B cell (primary cell): ENCODE results near the gene TSKU. TPM values are rescaled to one million over a fixed set of nuclear protein-coding genes. Genes with fewer than 3 reads are reported as not detected.

Experiments used
- ATAC-seq: fragments of 200-7000 bp; cut with Tn5 transposase; one replicate; pipeline ENCODE4 v1.10.0; 2021; ENCODE audit warnings: low read depth, mild to moderate bottlenecking, moderate number of reproducible peaks, moderate library complexity
- CTCF ChIA-PET: fragments of 350-600 bp; sonication (Branson Sonifier 250); formaldehyde crosslinking; loops from one replicate; lab custom pipeline; 2021; ENCODE audit warnings: antibody characterized with exemption, inconsistent platforms; lab: Charles Lee
- POLR2A ChIA-PET: fragments of 350-600 bp; sonication (Branson Sonifier 250); formaldehyde crosslinking; loops from one replicate; lab custom pipeline; 2021; ENCODE audit warnings: antibody characterized with exemption; lab: Charles Lee
- DNase-seq: peaks from one replicate; pipeline ENCODE4 v3.0.0; 2013
- H2AFZ ChIP-seq: 2 replicates; pipeline ENCODE4 v1.6.1; 2012; ENCODE audit warnings: mild to moderate bottlenecking, low read depth, low read length; ENCODE audit not compliant: insufficient read depth, poor library complexity, severe bottlenecking
- H3K27ac ChIP-seq, 2 donors: 1 replicate in 1 of 2; 2 replicates in 1 of 2; pipeline ENCODE4 v1.5.1; 2012 to 2013; ENCODE audit warnings: low read length in 2 of 2, mild to moderate bottlenecking in 2 of 2, moderate library complexity in 1 of 2
- H3K27me3 ChIP-seq, 4 experiments: fragments of 200-600 bp in 1 of 4; sonication (generic) in 1 of 4; replicated peaks in 1 of 4; 1 replicate in 2 of 4; 2 replicates in 2 of 4; pipeline versions ENCODE4 v1.6.1 to v1.7.0; 2013 to 2016; ENCODE audit warnings: low read length in 3 of 4, mild to moderate bottlenecking in 2 of 4, mixed read lengths in 1 of 4, moderate library complexity in 1 of 4; ENCODE audit not compliant: insufficient read depth in 4 of 4, control insufficient read depth in 3 of 4; ENCODE audit errors: control extremely low read depth in 1 of 4
- H3K36me3 ChIP-seq, 2 experiments: replicated peaks in 1 of 2; 1 replicate in 1 of 2; 2 replicates in 1 of 2; pipeline versions ENCODE4 v1.6.1 to v1.7.1; 2013; ENCODE audit warnings: low read length in 1 of 2; ENCODE audit not compliant: insufficient read depth in 2 of 2, control insufficient read depth in 1 of 2; ENCODE audit errors: control extremely low read depth in 1 of 2, extremely low read depth in 1 of 2
- H3K4me1 ChIP-seq, 2 donors: fragments of 200-600 bp in 1 of 2; sonication (generic) in 1 of 2; 1 replicate in 1 of 2; 2 replicates in 1 of 2; pipeline versions ENCODE4 v1.5.1 to v1.6.1; 2013 to 2017; ENCODE audit warnings: low read length in 2 of 2; ENCODE audit not compliant: control insufficient read depth in 2 of 2, insufficient read depth in 2 of 2
- H3K4me2 ChIP-seq: replicated peaks from 2 replicates; pipeline ENCODE3; 2012; ENCODE audit warnings: mild to moderate bottlenecking, low read depth, low read length; ENCODE audit not compliant: poor library complexity, severe bottlenecking
- H3K4me3 ChIP-seq, 5 experiments: fragments of 200-600 bp in 1 of 5; sonication (generic) in 1 of 5; 1 replicate in 3 of 5; 2 replicates in 2 of 5; pipeline versions ENCODE4 v1.5.1 to v1.7.0; 2011 to 2016; ENCODE audit warnings: low read length in 4 of 5, mild to moderate bottlenecking in 4 of 5, low read depth in 2 of 5, control low read depth in 1 of 5, moderate library complexity in 1 of 5; ENCODE audit not compliant: insufficient read depth in 1 of 5; ENCODE audit errors: control extremely low read depth in 1 of 5, extremely low read depth in 1 of 5
- H3K79me2 ChIP-seq: fragments of 200-600 bp; sonication (generic); one replicate; pipeline ENCODE4 v1.6.0; 2016; ENCODE audit warnings: low read length; ENCODE audit not compliant: control insufficient read depth, insufficient read depth
- H3K9ac ChIP-seq: fragments of 200-600 bp; sonication (generic); 2 replicates; pipeline ENCODE4 v1.6.1; 2017; ENCODE audit warnings: mild to moderate bottlenecking, low read length, moderate library complexity
- H3K9me3 ChIP-seq, 3 donors: one replicate each; pipeline versions ENCODE4 v1.6.1 to v1.7.1; 2013; ENCODE audit warnings: low read length in 2 of 3; ENCODE audit not compliant: control insufficient read depth in 2 of 3, insufficient read depth in 1 of 3; ENCODE audit errors: control extremely low read depth in 1 of 3
- H4K20me1 ChIP-seq: 2 replicates; pipeline ENCODE4 v1.6.0; 2012; ENCODE audit warnings: mild to moderate bottlenecking, low read length; ENCODE audit not compliant: insufficient read depth, control insufficient read depth, poor library complexity, severe bottlenecking
- H3K27ac Mint-ChIP-seq: one replicate; pipeline ENCODE4 v1.8.0; 2021; ENCODE audit warnings: mixed read lengths
- H3K27me3 Mint-ChIP-seq: one replicate; pipeline ENCODE4 v1.8.0; 2021; ENCODE audit warnings: mixed read lengths
- H3K4me1 Mint-ChIP-seq: one replicate; pipeline ENCODE4 v1.8.0; 2021; ENCODE audit warnings: mixed read lengths
- H3K4me3 Mint-ChIP-seq: one replicate; pipeline ENCODE4 v1.8.0; 2021; ENCODE audit warnings: mixed read lengths
- H3K9me3 Mint-ChIP-seq: one replicate; pipeline ENCODE4 v1.8.0; 2022; ENCODE audit warnings: mixed read lengths; ENCODE audit not compliant: insufficient read depth
- EZH2 ChIP-seq: IDR thresholded peaks from 2 replicates; pipeline ENCODE4 v1.6.1; 2012; ENCODE audit warnings: borderline replicate concordance, low read depth, mild to moderate bottlenecking, moderate library complexity, low read length; ENCODE audit not compliant: insufficient read depth, poor library complexity, severe bottlenecking
- WGBS: methylation state at CpG from one replicate; pipeline ENCODE4 v1.1.5; 2013; ENCODE audit warnings: missing lambda C conversion rate; ENCODE audit not compliant: insufficient coverage; 5-methylcytosine and 5-hydroxymethylcytosine counted together
- intact Hi-C: fragments of 100-400 bp; cut with micrococcal nuclease; formaldehyde crosslinking; loops from one replicate; pipeline ENCODE4 v1.10.0; 2022
- polyA plus RNA-seq: library from polyadenylated mRNA; depleted of rRNA; stranded (reverse); fragments of >200 nt; gene quantifications from 2 replicates; pipeline ENCODE4 v1.2.3, GENCODE V29; 2012
- total RNA-seq, 2 donors: library from RNA; stranded (reverse); fragments of 120-200 nt in 1 of 2; gene quantifications; 1 replicate in 1 of 2; 2 replicates in 1 of 2; pipeline versions ENCODE4 v1.2.3 to v1.2.4, GENCODE V29; 2013 to 2022
- TF ChIP-seq, protein P1 (sequence below): fragments of 200-600 bp; IDR thresholded peaks from one replicate; pipeline ENCODE4 v1.8.0; 2022; ENCODE audit warnings: antibody characterized with exemption, mild to moderate bottlenecking

The TSKU gene
- total and polyA plus RNA-seq, 2 donors (not counting 1 experiment from before 2014, with no cell fraction given) = not detected

DNA sequence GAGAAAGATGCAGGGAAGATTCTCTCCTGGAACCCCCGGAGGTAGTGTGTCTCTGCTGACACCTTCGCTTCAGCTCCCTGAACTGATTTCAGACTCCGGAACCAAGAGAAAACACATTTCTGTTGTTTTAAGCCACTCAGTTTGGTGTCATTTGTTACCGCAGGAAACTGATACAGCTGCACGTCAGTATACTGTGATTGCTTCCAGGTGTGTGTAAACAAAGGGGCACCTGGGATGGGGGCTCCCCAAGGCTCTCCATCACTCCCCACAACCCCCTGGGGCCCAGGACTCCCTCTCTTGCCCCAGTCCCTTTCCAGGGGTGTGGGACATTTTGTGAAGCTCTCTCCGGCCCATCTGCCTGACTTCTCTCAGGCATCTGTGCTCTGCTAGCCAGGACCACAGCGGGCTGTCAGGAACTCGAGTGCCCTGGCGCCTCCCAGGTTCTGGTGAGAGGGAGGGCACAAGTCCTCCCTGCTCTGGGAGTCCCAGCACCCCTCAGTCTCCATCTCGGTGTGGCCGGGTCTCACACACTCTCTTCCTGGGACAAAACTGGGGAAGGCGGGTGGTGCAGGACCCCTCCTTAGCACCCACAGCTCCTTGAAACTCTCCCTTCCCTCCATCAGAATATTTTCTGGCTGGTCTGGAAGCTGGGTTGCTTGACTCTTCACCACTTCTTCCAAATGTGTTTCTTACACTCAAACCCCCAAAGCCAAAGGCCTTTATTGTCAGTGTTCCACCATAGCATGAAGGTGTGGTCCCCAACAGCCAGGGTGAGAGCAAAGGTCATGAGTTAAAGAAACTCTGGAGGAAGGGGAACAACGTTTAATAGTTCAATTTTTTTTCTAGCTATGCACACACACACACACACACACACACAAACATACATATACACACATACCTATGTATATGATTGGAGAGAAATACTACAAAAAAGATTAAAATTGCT, 35.0 kb upstream of the TSKU start:
- Mint-ChIP-seq H3K4me1 (no peaks in the 10 kb centered on the region), H3K4me3 (no peak overlapping the region), H3K27me3 (peaks cover 20% of the 10 kb centered on the region), H3K27ac (no peak overlapping the region), H3K9me3 (no peaks in the 10 kb centered on the region)
- Histone ChIP-seq H3K9ac (no peak overlapping the region), H4K20me1 (no peaks in the 10 kb centered on the region), H2AFZ (no peak overlapping the region), H3K9me3 (no peaks in the 10 kb centered on the region), H3K27ac (no peak overlapping the region), H3K36me3 (no peaks in the 10 kb centered on the region), H3K4me1 (no peaks in the 10 kb centered on the region), H3K27me3 (no peaks in the 10 kb centered on the region), H3K79me2 (no peaks in the 10 kb centered on the region), H3K4me2 (no peak overlapping the region), H3K4me3 (no peak overlapping the region)
- DNase-seq (no peak), ATAC-seq (no peak)
- intact Hi-C loops = no loop called here
- WGBS = 85% methylated on average over 11 of the region's 13 CpGs
- POLR2A ChIA-PET = no interaction called here
- CTCF ChIA-PET = interaction anchor here (1.0 kb wide), 1 partner anchor 26 kb away, joined by 3 read pairs; no protein-coding TSS in a partner anchor
- TF ChIP-seq EZH2 = no peak
- TF ChIP-seq, protein P1, sequence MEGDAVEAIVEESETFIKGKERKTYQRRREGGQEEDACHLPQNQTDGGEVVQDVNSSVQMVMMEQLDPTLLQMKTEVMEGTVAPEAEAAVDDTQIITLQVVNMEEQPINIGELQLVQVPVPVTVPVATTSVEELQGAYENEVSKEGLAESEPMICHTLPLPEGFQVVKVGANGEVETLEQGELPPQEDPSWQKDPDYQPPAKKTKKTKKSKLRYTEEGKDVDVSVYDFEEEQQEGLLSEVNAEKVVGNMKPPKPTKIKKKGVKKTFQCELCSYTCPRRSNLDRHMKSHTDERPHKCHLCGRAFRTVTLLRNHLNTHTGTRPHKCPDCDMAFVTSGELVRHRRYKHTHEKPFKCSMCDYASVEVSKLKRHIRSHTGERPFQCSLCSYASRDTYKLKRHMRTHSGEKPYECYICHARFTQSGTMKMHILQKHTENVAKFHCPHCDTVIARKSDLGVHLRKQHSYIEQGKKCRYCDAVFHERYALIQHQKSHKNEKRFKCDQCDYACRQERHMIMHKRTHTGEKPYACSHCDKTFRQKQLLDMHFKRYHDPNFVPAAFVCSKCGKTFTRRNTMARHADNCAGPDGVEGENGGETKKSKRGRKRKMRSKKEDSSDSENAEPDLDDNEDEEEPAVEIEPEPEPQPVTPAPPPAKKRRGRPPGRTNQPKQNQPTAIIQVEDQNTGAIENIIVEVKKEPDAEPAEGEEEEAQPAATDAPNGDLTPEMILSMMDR = no peak

DNA sequence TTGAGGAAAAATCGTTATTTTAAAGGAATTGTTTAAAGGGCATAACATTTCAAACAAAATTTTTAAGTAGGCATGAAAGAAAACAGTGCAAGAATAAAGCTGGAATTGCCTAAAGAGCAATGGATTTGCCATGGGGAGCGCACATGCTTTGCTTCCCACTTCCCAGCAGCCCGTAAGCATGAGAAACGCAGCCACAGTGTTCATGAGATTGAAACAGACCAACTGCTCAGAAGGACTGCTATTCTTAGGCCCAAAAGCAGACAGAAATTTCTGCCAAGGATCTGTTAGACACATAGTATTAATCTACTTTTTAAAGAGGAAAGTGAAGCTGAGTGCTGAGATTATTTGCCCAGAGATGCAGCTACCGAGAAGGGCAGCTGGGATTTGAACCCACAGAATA, 34.2 kb upstream of the TSKU start:
- H3K4me1 Mint-ChIP-seq = no peaks in the 10 kb centered on the region
- no peak for DNase-seq
- no peak for ATAC-seq
- WGBS = 100% methylated on average over 2 of the region's 5 CpGs
- no peaks in the 10 kb centered on the region for H3K4me1 ChIP-seq
- no peaks in the 10 kb centered on the region for H4K20me1 ChIP-seq
- intact Hi-C loops = no loop called here
- no peak overlapping the region for H2AFZ ChIP-seq
- TF ChIP-seq, protein P1 = no peak
- no peak for TF ChIP-seq EZH2
- no peaks in the 10 kb centered on the region for H3K79me2 ChIP-seq
- H3K9ac ChIP-seq = no peak overlapping the region
- no peak overlapping the region for H3K27ac Mint-ChIP-seq
- no peak overlapping the region for H3K4me3 Mint-ChIP-seq
- H3K27ac ChIP-seq = no peak overlapping the region
- no peaks in the 10 kb centered on the region for H3K36me3 ChIP-seq
- ChIA-PET CTCF (no interaction called here), POLR2A (no interaction called here)
- H3K9me3 ChIP-seq = peaks cover 0 to 1% (median 0%) of the 10 kb centered on the region in 3 donors
- H3K27me3 Mint-ChIP-seq = peaks cover 17% of the 10 kb centered on the region
- H3K27me3 ChIP-seq = no peaks in the 10 kb centered on the region
- no peak overlapping the region for H3K4me3 ChIP-seq
- no peak overlapping the region for H3K4me2 ChIP-seq
- no peaks in the 10 kb centered on the region for H3K9me3 Mint-ChIP-seq
